Measurements from ENCODE around the gene ZBTB16. TPM values are rescaled to one million over a fixed set of nuclear protein-coding genes. Genes with fewer than 3 reads are reported as not detected.

The ZBTB16 gene
- total and polyA plus RNA-seq, 9 donors = 12.7 to 160 (median 68.7) TPM

DNA sequence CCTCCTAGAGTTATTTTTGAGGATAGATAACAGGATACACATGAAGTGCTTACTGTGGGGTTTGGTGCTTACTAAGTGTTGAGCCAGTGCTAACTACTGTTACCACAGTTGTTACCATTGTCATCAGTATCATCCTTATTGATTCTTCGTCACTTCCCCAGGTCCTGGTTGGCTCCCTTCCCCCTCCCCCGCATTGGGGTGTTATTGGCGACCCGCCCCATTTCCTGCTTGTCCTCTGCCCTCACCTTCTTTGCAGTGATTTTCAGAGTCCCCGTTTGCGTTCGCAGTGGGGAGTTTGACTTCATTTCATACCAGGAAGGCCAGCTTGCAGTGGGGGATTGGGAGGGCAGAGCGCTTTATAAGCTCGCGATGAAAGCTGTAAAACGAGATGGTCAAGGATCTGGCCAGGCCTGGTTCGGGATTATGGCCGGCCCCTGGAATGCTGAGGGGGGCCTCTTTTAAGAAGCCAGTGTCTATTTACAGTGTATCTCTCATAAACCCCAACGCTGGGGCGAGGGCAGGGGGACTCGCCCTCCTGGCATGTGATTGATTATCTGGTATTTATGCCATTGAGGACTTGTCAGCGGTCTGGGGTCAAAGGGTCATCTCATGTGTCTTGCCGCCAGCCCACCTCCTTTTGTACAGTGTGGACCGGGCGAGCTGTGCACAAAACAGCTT is 152.1 kb downstream of the ZBTB16 start:
- Histone ChIP-seq H3K27ac (no peak overlapping the region), H3K9me3 (no peaks in the 10 kb centered on the region), H3K27me3 (no peaks in the 10 kb centered on the region), H3K36me3 (no peaks in the 10 kb centered on the region), H3K4me3 (no peak overlapping the region), H3K4me1 (ENCODE audit: insufficient read depth) (peaks cover 16% of the 10 kb centered on the region)
- WGBS, 3 donors = 84 to 90% (median 87%) methylated on average over 20 of the region's 20 CpGs
- intact Hi-C loops (cut with DNase I) = no loop called here
- DNase-seq = no peak
- TF ChIP-seq, protein P1, sequence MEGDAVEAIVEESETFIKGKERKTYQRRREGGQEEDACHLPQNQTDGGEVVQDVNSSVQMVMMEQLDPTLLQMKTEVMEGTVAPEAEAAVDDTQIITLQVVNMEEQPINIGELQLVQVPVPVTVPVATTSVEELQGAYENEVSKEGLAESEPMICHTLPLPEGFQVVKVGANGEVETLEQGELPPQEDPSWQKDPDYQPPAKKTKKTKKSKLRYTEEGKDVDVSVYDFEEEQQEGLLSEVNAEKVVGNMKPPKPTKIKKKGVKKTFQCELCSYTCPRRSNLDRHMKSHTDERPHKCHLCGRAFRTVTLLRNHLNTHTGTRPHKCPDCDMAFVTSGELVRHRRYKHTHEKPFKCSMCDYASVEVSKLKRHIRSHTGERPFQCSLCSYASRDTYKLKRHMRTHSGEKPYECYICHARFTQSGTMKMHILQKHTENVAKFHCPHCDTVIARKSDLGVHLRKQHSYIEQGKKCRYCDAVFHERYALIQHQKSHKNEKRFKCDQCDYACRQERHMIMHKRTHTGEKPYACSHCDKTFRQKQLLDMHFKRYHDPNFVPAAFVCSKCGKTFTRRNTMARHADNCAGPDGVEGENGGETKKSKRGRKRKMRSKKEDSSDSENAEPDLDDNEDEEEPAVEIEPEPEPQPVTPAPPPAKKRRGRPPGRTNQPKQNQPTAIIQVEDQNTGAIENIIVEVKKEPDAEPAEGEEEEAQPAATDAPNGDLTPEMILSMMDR (IDR thresholded peaks at IDR 0.05) = no peak
- TF ChIP-seq EP300 (IDR thresholded peaks at IDR 0.05) (no peak), POLR2A (IDR thresholded peaks at IDR 0.05) (no peak)

DNA sequence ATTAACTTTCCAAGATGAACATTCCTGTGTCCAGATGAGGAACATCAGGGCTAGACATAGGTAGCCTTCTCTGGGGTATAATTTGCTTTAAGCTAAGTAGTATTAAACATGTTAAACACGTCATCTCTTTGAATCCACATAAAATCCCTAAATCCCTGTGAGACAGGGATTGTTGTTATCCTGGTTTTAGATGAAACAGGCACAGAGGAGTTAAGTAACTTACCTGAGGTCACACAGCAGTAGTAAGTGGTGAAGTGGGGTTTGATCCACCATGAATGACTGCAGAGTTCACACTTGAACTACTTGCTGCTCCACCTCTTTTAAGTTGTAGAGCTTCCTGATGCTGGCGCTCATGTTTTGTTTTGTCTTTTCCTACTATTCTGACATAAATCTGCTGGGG is 154.1 kb downstream of the ZBTB16 start:
- DNase-seq = no peak
- TF ChIP-seq POLR2A (IDR thresholded peaks at IDR 0.05) (no peak), EP300 (IDR thresholded peaks at IDR 0.05) (no peak)
- TF ChIP-seq, protein P1 (IDR thresholded peaks at IDR 0.05) = no peak
- intact Hi-C loops (cut with DNase I) = no loop called here
- Histone ChIP-seq H3K4me3 (no peak overlapping the region), H3K9me3 (no peaks in the 10 kb centered on the region), H3K4me1 (ENCODE audit: insufficient read depth) (peaks cover 21% of the 10 kb centered on the region), H3K36me3 (no peaks in the 10 kb centered on the region), H3K27ac (no peak overlapping the region), H3K27me3 (no peaks in the 10 kb centered on the region)
- 85 to 97% (median 97%) methylated on average over 2 of the region's 2 CpGs for WGBS, 3 donors

DNA sequence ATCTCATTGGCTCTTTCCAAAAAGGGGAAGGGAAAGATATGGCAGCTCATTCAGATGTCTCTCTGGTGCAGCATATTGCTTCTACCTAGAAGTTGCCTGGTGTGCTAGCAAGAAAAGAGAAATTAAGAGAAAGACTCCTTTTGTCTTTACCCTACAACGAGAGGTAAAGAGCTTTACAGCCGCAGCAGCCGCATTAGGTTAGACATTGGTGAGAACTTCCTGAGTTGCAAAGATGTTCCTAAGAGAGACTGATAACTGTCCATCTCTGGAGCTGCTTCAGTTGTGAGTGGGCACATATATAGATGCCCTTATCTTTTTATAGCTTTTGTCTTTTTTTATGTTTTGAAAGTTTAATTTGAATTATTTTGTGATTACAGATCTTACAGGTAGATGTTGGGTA is 155.9 kb downstream of the ZBTB16 start:
- WGBS, 3 donors = 94 to 97% (median 97%) methylated on average over 3 of the region's 3 CpGs
- H3K4me1 ChIP-seq (ENCODE audit: insufficient read depth) = peaks cover 28% of the 10 kb centered on the region
- no peaks in the 10 kb centered on the region for H3K9me3 ChIP-seq
- no peak overlapping the region for H3K4me3 ChIP-seq
- H3K27me3 ChIP-seq = no peaks in the 10 kb centered on the region
- H3K36me3 ChIP-seq = no peaks in the 10 kb centered on the region
- DNase-seq = no peak
- no peak overlapping the region for H3K27ac ChIP-seq
- intact Hi-C loops (cut with DNase I) = no loop called here
- TF ChIP-seq EP300 (IDR thresholded peaks at IDR 0.05) (no peak), POLR2A (IDR thresholded peaks at IDR 0.05) (no peak)
- TF ChIP-seq, protein P1 (IDR thresholded peaks at IDR 0.05) = no peak

DNA sequence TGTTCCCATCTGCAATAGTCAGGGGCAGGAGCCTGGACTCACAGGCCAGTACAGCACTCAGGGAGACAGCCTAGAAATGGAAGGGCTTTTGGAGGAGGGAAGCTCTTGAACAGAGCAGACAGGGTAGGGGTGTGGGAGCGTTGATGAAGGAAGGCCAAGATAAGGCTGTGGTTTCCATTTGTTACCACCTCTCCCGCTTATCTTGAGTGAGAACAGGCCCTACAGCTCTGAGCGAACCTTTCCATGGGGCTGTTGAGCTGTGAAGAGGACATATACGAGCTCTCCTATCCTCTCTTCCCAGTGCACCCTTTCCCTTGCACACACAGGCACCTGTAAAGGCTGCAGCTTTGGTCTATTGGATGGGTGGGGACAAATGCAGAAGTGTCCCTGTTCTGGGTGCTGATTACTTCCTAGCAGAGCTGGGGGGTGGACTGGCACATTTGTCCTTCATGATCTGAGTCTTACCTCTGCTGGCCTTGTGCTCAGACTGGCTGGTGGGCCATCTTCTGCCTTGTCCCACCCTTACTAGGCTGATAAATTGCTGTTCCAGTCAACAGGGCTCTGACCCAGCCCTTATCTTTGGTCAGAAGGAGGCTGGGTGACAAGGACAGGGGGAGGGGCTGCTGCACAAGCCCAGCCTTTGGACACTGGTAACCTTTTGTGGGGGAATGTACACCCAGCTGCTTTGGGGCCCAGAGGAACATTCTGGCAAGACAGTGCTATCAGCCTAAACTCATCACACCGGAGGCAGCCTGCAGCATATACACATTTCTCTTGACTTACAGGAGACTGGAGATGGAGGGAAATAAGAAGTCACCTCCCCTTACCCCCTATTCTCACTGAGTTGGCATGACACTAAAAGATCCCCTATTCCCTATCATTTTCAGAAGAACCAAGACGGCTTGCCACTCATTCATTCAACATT is 156.6 kb downstream of the ZBTB16 start:
- TF ChIP-seq, protein P1 (IDR thresholded peaks at IDR 0.05) = no peak
- TF ChIP-seq POLR2A (IDR thresholded peaks at IDR 0.05) = no peak
- no peak for TF ChIP-seq EP300 (IDR thresholded peaks at IDR 0.05)
- no peaks in the 10 kb centered on the region for H3K9me3 ChIP-seq
- no peaks in the 10 kb centered on the region for H3K36me3 ChIP-seq
- DNase-seq = no peak
- no peak overlapping the region for H3K27ac ChIP-seq
- 61 to 83% (median 72%) methylated on average over 6 of the region's 6 CpGs for WGBS, 3 donors
- no peaks in the 10 kb centered on the region for H3K27me3 ChIP-seq
- intact Hi-C loops (cut with DNase I) = no loop called here
- H3K4me1 ChIP-seq (ENCODE audit: insufficient read depth) = peaks cover 28% of the 10 kb centered on the region
- H3K4me3 ChIP-seq = no peak overlapping the region

Data from ovary (tissue), 9 donors.